Anterior cingulate cortex (tissue), 58 donors: ENCODE data around the gene RNF25.

Experiments used
- DNase-seq, 58 donors: peaks; one replicate each; lab custom pipeline; 2025; lab: John Stamatoyannopoulos, UW

The RNF25 gene

DNA sequence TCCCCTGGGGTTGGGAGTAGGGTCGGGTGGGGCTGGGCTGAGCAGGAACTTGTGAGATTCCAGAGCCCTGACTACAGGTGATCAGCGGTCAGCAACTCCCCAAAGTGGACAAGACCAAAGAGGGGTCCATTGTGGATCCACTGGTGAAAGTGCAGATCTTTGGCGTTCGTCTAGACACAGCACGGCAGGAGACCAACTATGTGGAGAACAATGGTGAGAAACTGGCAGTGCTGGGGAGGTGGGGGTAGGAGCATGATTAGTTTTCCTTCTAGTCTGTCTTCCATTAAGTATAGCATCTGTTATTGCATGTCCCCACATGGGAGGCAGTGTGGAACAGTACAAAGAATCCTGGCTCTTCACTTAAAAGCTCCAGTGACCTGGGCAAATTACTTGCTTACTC, 36.1 kb downstream of the RNF25 start:
- DNase-seq: no peak

DNA sequence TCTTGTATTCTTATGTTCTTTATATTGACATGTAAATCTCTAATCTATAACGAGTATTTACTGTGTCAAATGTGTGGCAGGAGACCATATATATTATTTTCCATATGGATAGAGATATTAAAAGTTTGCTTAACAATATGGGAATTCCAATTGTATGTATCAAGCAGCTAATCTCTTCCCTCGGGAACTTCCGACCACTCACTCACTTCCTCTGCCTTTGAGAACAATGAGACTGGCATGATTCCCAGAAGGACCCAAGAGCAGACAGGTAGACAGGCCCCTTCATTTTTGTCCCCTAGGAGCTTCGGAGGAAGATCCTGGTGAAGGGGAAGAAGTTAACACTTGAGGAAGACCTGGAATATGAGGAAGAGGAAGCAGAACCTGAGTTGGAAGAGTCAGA, 40.0 kb downstream of the RNF25 start:
- no peak for DNase-seq

DNA sequence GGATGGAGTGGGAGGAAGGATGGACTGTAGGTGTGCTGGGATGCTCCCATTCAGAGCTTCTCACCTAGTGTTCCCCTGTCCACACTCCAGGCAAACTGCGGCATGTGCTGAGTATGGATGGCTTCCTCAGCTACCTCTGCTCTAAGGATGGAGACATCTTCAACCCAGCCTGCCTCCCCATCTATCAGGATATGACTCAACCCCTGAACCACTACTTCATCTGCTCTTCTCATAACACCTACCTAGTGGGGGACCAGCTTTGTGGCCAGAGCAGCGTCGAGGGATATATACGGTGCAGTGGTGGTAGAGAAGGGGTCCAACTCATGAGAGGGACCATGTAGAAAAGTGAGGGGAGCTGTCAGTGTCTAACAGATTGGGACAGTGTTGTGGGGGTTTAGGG, 43.9 kb downstream of the RNF25 start:
- no peak for DNase-seq

DNA sequence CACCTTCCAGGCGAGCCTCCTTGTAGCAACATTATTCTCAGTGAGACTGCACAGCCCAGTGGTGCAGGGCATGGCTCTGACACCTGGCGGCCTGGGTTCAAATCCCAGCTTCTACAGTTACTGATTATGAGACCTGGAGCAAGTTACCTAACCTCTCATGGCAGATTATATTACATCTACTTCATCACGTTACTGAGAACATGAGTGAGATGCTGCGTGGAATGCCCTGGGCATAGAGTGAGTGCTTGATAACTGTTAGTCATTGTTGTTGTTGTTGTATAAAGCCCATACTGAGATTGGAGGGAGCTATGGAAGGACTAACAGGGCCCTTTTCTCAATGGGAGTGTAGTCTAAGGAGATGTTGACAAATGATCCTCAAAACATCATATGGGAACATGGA, 45.4 kb downstream of the RNF25 start:
- no peak for DNase-seq

DNA sequence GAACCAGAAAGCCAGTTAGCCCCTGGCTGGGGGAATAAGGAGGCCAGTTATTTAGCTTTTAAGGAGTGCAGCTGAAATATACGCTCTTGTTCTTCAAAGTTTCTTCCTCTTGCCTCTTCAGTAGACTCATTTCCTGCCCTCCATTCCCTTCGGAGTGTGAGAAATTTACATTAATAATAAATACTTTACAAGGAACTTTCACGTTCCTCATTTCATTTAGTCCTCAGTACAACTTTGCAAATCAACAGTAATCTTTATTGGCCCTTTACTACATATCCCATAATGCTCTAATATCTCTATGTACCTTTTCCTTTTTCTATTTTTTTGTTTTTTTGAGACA, 48.5 kb downstream of the RNF25 start:
- DNase-seq: no peak

DNA sequence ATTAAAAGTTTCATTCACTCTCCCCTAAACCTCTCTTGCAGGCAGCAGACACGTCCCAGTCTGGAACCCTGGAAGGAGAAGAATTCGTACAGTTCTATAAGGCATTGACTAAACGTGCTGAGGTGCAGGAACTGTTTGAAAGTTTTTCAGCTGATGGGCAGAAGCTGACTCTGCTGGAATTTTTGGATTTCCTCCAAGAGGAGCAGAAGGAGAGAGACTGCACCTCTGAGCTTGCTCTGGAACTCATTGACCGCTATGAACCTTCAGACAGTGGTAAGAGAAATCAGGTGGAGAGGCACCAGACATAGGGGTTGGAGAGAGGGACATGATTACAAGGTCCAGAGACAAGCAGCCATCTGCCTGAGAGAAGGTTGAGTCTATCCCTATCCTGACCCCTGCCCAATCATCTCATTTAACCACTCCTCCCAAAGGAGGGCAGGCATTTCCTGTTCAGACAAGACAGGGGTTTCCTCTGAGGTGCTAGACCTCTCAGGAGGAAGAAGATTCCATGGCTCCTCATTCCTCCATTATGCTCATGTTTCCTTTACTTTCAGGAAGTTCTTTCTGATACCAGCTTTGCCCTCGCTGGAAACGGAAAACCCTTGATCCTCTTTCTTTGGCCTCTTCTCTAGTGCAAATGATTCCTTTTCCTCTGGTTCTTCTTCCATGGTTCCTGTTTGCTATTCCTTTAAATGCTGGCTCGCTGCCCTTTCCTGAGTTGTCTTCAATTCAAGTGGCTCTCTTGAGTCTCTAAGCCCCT, 49.0 kb downstream of the RNF25 start:
- no peak for DNase-seq

DNA sequence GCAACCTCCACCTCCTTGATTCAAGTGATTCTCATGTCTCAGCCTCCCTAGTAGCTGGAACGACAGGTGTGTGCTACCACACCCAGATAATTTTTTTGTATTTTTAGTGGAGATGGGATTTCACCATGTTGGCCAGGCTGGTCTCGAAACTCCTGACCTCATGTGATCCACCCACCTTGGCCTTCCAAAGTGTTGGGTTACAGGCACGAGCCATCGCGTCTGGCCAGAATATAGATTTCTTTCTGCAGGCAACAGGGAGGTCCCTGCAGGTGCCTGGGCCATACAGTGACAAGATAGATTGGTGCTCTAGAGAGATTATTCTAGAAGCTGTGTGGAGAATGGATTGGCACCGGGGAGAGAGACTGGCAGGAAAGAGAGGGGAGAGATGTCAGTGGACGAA, 50.8 kb downstream of the RNF25 start:
- no peak for DNase-seq

DNA sequence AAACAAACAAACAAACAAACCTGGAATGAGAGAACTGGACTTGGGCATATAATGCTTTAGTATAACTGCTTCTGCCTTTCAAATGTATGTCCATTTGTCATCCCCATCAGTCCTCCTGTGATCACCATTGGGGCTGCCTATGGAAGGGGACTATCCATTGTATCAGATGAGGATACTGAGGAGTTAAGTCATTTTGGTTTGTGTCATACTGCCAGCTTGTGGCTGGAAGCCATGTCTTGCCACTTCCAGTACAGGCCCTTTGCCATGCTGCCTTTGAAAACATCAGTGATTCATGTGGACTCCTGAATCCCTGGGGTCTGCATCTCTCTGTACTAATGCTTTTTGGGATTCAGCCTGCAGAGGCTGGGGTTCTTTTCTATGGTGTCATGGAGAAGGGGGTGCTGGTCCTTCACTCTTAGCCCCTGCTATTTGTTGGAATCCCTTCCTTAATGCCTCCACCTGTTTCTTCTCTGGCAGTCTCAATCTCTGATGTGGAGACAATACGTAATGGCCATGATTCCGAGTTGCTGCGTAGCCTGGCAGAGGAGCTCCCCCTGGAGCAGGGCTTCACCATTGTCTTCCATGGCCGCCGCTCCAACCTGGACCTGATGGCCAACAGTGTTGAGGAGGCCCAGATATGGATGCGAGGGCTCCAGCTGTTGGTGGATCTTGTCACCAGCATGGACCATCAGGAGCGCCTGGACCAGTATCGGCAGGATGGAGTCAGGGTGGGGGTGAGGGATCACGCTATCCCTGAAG, 53.5 kb downstream of the RNF25 start:
- DNase-seq: peak in 1 of 58 donors; percentile 3

DNA sequence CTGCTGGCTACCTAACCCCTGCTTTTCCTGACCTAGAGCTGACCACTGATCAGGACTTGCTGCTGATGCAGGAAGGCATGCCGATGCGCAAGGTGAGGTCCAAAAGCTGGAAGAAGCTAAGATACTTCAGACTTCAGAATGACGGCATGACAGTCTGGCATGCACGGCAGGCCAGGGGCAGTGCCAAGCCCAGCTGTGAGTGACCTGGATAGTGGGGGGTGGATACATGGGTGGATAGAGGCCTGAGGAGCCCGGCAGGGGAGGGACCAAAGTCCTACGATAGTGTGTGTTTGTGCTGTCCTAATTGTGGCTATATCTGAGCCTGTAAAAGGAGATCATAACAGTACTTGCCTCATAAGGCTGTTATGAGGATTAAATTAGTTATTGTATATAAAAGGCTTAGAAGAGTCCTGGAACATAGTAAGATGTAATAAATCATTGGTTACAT, 55.9 kb downstream of the RNF25 start:
- DNase-seq: no peak
